Activated CD8-positive, alpha-beta memory T cell treated with anti-CD3 and anti-CD28 coated beads for 48 hours (primary cell): Measurements from ENCODE around the gene ST6GALNAC3.
"Not testable (repeated sequence)": the region's sequence is repeated elsewhere in the genome, so short reads cannot be mapped to it uniquely, and the experiment has no call there.

Source experiments
- DNase-seq, 3 experiments: peaks; one replicate each; pipeline ENCODE4 v3.0.0-alpha.2; 2020; ENCODE audit warnings: low read depth in 2 of 3, low spot score in 2 of 3

The ST6GALNAC3 gene

GRCh38 chr1:76074321-76075187 lies at the start of gene ST6GALNAC3:
ST6GALNAC3 (plus strand) TSS chr1:76074746.
- DNase-seq, result peak; percentile 53 to 61 (median 53)

GRCh38 chr1:76027341-76027740 lies 47.2 kb upstream of the ST6GALNAC3 start:
- DNase-seq, result no peak

- no peak for DNase-seq
Observed at GRCh38 chr1:76029331-76029730, 45.2 kb upstream of the ST6GALNAC3 start.

- DNase-seq, result no peak
Observed at GRCh38 chr1:76031496-76031895, 43.0 kb upstream of the ST6GALNAC3 start.

GRCh38 chr1:76033800-76034475 lies 40.6 kb upstream of the ST6GALNAC3 start:
- no peak for DNase-seq

- no peak for DNase-seq
Observed at GRCh38 chr1:76035053-76035452, 39.5 kb upstream of the ST6GALNAC3 start.

- DNase-seq, result no peak
Observed at GRCh38 chr1:76037324-76037723, 37.2 kb upstream of the ST6GALNAC3 start.

GRCh38 chr1:76038287-76039004 lies 36.1 kb upstream of the ST6GALNAC3 start:
- DNase-seq, result no peak

GRCh38 chr1:76046149-76046548 lies 28.4 kb upstream of the ST6GALNAC3 start:
- no peak for DNase-seq

- DNase-seq, result no peak
Observed at GRCh38 chr1:76048219-76048618, 26.3 kb upstream of the ST6GALNAC3 start.

- DNase-seq, result no peak
Observed at GRCh38 chr1:76048926-76049325, 25.6 kb upstream of the ST6GALNAC3 start.

GRCh38 chr1:76049498-76049897 lies 25.0 kb upstream of the ST6GALNAC3 start:
- DNase-seq, result no peak

- DNase-seq, result not testable (repeated sequence)
Observed at GRCh38 chr1:76050073-76050472, 24.5 kb upstream of the ST6GALNAC3 start.

GRCh38 chr1:76053021-76053420 lies 21.5 kb upstream of the ST6GALNAC3 start:
- no peak for DNase-seq

- DNase-seq, result no peak
Observed at GRCh38 chr1:76054359-76054758, 20.2 kb upstream of the ST6GALNAC3 start.

GRCh38 chr1:76055987-76056386 lies 18.6 kb upstream of the ST6GALNAC3 start:
- DNase-seq, result no peak

- DNase-seq, result no peak
Observed at GRCh38 chr1:76059451-76059850, 15.1 kb upstream of the ST6GALNAC3 start.

GRCh38 chr1:76065270-76065669 lies 9.3 kb upstream of the ST6GALNAC3 start:
- DNase-seq, result no peak

- no peak for DNase-seq
Observed at GRCh38 chr1:76066394-76066793, 8.2 kb upstream of the ST6GALNAC3 start.

GRCh38 chr1:76068542-76068941 lies 6.0 kb upstream of the ST6GALNAC3 start:
- DNase-seq, result no peak

- no peak for DNase-seq
Observed at GRCh38 chr1:76068953-76069561, 5.5 kb upstream of the ST6GALNAC3 start.
